Measurements from ENCODE around the gene CD70.

- TF ChIP-seq ZNF140 (tag by site-specific recombination; IDR thresholded peaks at IDR 0.05) = no peak
- TF ChIP-seq, protein P1, sequence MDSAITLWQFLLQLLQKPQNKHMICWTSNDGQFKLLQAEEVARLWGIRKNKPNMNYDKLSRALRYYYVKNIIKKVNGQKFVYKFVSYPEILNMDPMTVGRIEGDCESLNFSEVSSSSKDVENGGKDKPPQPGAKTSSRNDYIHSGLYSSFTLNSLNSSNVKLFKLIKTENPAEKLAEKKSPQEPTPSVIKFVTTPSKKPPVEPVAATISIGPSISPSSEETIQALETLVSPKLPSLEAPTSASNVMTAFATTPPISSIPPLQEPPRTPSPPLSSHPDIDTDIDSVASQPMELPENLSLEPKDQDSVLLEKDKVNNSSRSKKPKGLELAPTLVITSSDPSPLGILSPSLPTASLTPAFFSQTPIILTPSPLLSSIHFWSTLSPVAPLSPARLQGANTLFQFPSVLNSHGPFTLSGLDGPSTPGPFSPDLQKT (IDR thresholded peaks at IDR 0.05; ENCODE audit: borderline replicate concordance, low read depth, low read length) = no peak
- no peak for TF ChIP-seq CTCF (tag by site-specific recombination; IDR thresholded peaks at IDR 0.05)
- no peak for TF ChIP-seq ATF2 (tag by site-specific recombination; IDR thresholded peaks at IDR 0.05; ENCODE audit: low read depth)
- TF ChIP-seq, protein P2, sequence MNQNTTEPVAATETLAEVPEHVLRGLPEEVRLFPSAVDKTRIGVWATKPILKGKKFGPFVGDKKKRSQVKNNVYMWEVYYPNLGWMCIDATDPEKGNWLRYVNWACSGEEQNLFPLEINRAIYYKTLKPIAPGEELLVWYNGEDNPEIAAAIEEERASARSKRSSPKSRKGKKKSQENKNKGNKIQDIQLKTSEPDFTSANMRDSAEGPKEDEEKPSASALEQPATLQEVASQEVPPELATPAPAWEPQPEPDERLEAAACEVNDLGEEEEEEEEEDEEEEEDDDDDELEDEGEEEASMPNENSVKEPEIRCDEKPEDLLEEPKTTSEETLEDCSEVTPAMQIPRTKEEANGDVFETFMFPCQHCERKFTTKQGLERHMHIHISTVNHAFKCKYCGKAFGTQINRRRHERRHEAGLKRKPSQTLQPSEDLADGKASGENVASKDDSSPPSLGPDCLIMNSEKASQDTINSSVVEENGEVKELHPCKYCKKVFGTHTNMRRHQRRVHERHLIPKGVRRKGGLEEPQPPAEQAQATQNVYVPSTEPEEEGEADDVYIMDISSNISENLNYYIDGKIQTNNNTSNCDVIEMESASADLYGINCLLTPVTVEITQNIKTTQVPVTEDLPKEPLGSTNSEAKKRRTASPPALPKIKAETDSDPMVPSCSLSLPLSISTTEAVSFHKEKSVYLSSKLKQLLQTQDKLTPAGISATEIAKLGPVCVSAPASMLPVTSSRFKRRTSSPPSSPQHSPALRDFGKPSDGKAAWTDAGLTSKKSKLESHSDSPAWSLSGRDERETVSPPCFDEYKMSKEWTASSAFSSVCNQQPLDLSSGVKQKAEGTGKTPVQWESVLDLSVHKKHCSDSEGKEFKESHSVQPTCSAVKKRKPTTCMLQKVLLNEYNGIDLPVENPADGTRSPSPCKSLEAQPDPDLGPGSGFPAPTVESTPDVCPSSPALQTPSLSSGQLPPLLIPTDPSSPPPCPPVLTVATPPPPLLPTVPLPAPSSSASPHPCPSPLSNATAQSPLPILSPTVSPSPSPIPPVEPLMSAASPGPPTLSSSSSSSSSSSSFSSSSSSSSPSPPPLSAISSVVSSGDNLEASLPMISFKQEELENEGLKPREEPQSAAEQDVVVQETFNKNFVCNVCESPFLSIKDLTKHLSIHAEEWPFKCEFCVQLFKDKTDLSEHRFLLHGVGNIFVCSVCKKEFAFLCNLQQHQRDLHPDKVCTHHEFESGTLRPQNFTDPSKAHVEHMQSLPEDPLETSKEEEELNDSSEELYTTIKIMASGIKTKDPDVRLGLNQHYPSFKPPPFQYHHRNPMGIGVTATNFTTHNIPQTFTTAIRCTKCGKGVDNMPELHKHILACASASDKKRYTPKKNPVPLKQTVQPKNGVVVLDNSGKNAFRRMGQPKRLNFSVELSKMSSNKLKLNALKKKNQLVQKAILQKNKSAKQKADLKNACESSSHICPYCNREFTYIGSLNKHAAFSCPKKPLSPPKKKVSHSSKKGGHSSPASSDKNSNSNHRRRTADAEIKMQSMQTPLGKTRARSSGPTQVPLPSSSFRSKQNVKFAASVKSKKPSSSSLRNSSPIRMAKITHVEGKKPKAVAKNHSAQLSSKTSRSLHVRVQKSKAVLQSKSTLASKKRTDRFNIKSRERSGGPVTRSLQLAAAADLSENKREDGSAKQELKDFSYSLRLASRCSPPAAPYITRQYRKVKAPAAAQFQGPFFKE (tag by site-specific recombination; IDR thresholded peaks at IDR 0.05; ENCODE audit: borderline replicate concordance) = no peak
- no peak for TF ChIP-seq ZNF777 (tag by site-specific recombination; IDR thresholded peaks at IDR 0.05; ENCODE audit: borderline replicate concordance)
- no peak for TF ChIP-seq ZNF114 (tag by site-specific recombination; IDR thresholded peaks at IDR 0.05)
- no peak for TF ChIP-seq ZNF274 (IDR thresholded peaks at IDR 0.05; ENCODE audit: low read length)
- TF ChIP-seq ZNF274 (tag by site-specific recombination; IDR thresholded peaks at IDR 0.05; ENCODE audit: borderline replicate concordance) = no peak
- TF ChIP-seq, protein P3, sequence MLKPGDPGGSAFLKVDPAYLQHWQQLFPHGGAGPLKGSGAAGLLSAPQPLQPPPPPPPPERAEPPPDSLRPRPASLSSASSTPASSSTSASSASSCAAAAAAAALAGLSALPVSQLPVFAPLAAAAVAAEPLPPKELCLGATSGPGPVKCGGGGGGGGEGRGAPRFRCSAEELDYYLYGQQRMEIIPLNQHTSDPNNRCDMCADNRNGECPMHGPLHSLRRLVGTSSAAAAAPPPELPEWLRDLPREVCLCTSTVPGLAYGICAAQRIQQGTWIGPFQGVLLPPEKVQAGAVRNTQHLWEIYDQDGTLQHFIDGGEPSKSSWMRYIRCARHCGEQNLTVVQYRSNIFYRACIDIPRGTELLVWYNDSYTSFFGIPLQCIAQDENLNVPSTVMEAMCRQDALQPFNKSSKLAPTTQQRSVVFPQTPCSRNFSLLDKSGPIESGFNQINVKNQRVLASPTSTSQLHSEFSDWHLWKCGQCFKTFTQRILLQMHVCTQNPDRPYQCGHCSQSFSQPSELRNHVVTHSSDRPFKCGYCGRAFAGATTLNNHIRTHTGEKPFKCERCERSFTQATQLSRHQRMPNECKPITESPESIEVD (tag by site-specific recombination; IDR thresholded peaks at IDR 0.05) = no peak
- TF ChIP-seq, protein P4, sequence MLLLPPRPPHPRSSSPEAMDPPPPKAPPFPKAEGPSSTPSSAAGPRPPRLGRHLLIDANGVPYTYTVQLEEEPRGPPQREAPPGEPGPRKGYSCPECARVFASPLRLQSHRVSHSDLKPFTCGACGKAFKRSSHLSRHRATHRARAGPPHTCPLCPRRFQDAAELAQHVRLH (tag by site-specific recombination; IDR thresholded peaks at IDR 0.05) = no peak
- no peak for TF ChIP-seq BCL11A (tag by site-specific recombination; IDR thresholded peaks at IDR 0.05; ENCODE audit: low read depth)
- no peak for TF ChIP-seq ZNF266 (tag by site-specific recombination; IDR thresholded peaks at IDR 0.05; ENCODE audit: low read depth)
- no peak for TF ChIP-seq ZNF558 (tag by site-specific recombination; IDR thresholded peaks at IDR 0.05)
- no peak for TF ChIP-seq KLF10 (tag by site-specific recombination; IDR thresholded peaks at IDR 0.05)
These were observed 19.8 kb downstream of the CD70 start for GRCh38 chr19:6571167-6571566.
